ENCODE data around the gene PCDHGA7. TPM values are rescaled to one million over a fixed set of nuclear protein-coding genes. Genes with fewer than 3 reads are reported as not detected.

PCDHGA7 gene
- total and polyA plus RNA-seq, 2 donors (not counting 1 experiment from before 2014, with no cell fraction given) = 0.49 to 1.8 TPM

DNA sequence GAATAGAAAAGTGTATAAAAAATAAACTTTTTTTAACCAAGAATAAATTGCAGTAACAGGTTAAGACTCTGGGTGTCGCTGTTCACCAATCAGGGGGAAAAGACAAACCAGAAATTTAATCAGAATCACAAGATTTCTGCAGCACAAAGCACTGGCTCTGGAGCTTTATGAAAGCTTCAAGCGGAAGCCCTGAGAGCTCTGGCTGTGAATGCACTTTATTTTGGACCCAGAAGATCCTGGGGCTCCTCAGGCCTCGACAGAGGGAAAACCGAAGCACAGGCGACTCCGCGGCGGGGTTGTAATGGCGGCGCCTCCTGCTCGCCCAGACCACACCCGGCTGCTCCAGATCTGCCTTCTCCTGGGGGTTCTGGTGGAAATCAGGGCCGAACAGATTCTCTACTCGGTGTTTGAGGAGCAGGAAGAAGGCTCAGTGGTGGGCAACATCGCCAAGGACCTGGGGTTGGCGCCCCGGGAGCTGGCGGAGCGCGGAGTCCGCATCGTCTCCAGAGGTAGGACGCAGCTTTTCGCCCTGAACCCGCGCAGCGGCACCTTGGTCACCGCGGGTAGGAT lies 27.6 kb upstream of the PCDHGA7 start, which contains the start of gene PCDHGA4:
PCDHGA4 (plus strand) TSS at position 122 of the 570 bp plus-strand sequence; CDS start at position 209, 87 bp downstream.
- Histone ChIP-seq H2AFZ (ENCODE audit: insufficient read depth, low read depth, low read length, poor library complexity, severe bottlenecking) (peak within 1 kb of the TSS; percentile 20), H3K9me3 (ENCODE audit: control extremely low read depth in 1 of 3, control insufficient read depth in 2 of 3, insufficient read depth in 1 of 3, low read length in 2 of 3) (peaks cover 2 to 48% (median 26%) of the 10 kb centered on the region in 3 donors), H3K27ac (ENCODE audit: low read length in 2 of 2) (no peak within 1 kb of the TSS), H3K4me2 (replicated peaks; ENCODE audit: low read depth, low read length, poor library complexity, severe bottlenecking) (no peak within 1 kb of the TSS), H3K79me2 (ENCODE audit: control insufficient read depth, insufficient read depth, low read length) (no peaks in the 10 kb centered on the region), H3K9ac (ENCODE audit: low read length) (no peak within 1 kb of the TSS), H4K20me1 (ENCODE audit: control insufficient read depth, insufficient read depth, low read length, poor library complexity, severe bottlenecking) (no peaks in the 10 kb centered on the region), H3K4me3 (ENCODE audit: control extremely low read depth in 1 of 5, extremely low read depth in 1 of 5, insufficient read depth in 1 of 5, low read depth in 2 of 5, low read length in 4 of 5) (no peak within 1 kb of the TSS), H3K4me1 (ENCODE audit: control insufficient read depth in 2 of 2, insufficient read depth in 2 of 2, low read length in 2 of 2) (no peaks in the 10 kb centered on the region), H3K27me3 (replicated peaks in 1 of 4; ENCODE audit: control extremely low read depth in 1 of 4, control insufficient read depth in 3 of 4, insufficient read depth in 4 of 4, low read length in 3 of 4) (peaks cover 0 to 58% (median 33%) of the 10 kb centered on the region in 4 experiments), H3K36me3 (replicated peaks in 1 of 2; ENCODE audit: control extremely low read depth in 1 of 2, control insufficient read depth in 1 of 2, extremely low read depth in 1 of 2, insufficient read depth in 2 of 2, low read length in 1 of 2) (no peaks in the 10 kb centered on the region)
- Mint-ChIP-seq H3K4me3 (no peak within 1 kb of the TSS), H3K9me3 (ENCODE audit: insufficient read depth) (peaks cover 12% of the 10 kb centered on the region), H3K27me3 (peaks cover 54% of the 10 kb centered on the region), H3K27ac (no peak within 1 kb of the TSS), H3K4me1 (peaks cover 2% of the 10 kb centered on the region)
- ATAC-seq (ENCODE audit: low read depth) (no peak), DNase-seq (no peak)
- 32% methylated on average over 29 of the region's 29 CpGs for WGBS (ENCODE audit: insufficient coverage)
- no peak for TF ChIP-seq EZH2 (IDR thresholded peaks at IDR 0.05; ENCODE audit: borderline replicate concordance, insufficient read depth, low read depth, low read length, poor library complexity, severe bottlenecking)
- TF ChIP-seq, protein P1, sequence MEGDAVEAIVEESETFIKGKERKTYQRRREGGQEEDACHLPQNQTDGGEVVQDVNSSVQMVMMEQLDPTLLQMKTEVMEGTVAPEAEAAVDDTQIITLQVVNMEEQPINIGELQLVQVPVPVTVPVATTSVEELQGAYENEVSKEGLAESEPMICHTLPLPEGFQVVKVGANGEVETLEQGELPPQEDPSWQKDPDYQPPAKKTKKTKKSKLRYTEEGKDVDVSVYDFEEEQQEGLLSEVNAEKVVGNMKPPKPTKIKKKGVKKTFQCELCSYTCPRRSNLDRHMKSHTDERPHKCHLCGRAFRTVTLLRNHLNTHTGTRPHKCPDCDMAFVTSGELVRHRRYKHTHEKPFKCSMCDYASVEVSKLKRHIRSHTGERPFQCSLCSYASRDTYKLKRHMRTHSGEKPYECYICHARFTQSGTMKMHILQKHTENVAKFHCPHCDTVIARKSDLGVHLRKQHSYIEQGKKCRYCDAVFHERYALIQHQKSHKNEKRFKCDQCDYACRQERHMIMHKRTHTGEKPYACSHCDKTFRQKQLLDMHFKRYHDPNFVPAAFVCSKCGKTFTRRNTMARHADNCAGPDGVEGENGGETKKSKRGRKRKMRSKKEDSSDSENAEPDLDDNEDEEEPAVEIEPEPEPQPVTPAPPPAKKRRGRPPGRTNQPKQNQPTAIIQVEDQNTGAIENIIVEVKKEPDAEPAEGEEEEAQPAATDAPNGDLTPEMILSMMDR (IDR thresholded peaks at IDR 0.05) = peak; percentile 58
- ChIA-PET CTCF (interaction anchor here (1.1 to 1.6 kb wide), 2 partner anchors 202 to 211 kb away, joined by 3 to 4 read pairs; no protein-coding TSS in a partner anchor), POLR2A (no interaction called here)
- intact Hi-C loops (cut with micrococcal nuclease) = no loop called here

DNA sequence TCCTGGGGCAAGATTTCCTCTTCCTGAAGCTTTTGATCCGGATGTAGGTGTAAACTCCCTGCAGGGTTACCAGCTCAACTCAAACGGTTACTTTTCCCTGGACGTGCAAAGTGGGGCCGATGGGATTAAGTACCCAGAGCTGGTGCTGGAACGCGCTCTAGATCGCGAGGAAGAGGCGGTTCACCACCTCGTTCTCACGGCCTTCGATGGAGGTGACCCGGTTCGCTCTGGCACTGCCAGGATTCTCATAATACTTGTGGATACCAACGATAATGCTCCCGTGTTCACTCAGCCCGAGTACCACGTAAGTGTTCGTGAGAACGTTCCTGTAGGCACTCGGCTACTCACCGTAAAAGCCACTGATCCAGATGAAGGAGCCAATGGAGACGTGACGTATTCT lies 26.9 kb upstream of the PCDHGA7 start:
- WGBS (ENCODE audit: insufficient coverage) = 63% methylated on average over 24 of the region's 24 CpGs
- Histone ChIP-seq H4K20me1 (ENCODE audit: control insufficient read depth, insufficient read depth, low read length, poor library complexity, severe bottlenecking) (no peaks in the 10 kb centered on the region), H3K79me2 (ENCODE audit: control insufficient read depth, insufficient read depth, low read length) (no peaks in the 10 kb centered on the region), H3K4me2 (replicated peaks; ENCODE audit: low read depth, low read length, poor library complexity, severe bottlenecking) (no peak overlapping the region), H3K9ac (ENCODE audit: low read length) (no peak overlapping the region), H3K4me3 (ENCODE audit: control extremely low read depth in 1 of 5, extremely low read depth in 1 of 5, insufficient read depth in 1 of 5, low read depth in 2 of 5, low read length in 4 of 5) (no peak overlapping the region), H3K36me3 (replicated peaks in 1 of 2; ENCODE audit: control extremely low read depth in 1 of 2, control insufficient read depth in 1 of 2, extremely low read depth in 1 of 2, insufficient read depth in 2 of 2, low read length in 1 of 2) (no peaks in the 10 kb centered on the region), H3K27me3 (replicated peaks in 1 of 4; ENCODE audit: control extremely low read depth in 1 of 4, control insufficient read depth in 3 of 4, insufficient read depth in 4 of 4, low read length in 3 of 4) (peaks cover 0 to 58% (median 33%) of the 10 kb centered on the region in 4 experiments), H3K4me1 (ENCODE audit: control insufficient read depth in 2 of 2, insufficient read depth in 2 of 2, low read length in 2 of 2) (no peaks in the 10 kb centered on the region), H3K27ac (ENCODE audit: low read length in 2 of 2) (no peak overlapping the region), H3K9me3 (ENCODE audit: control extremely low read depth in 1 of 3, control insufficient read depth in 2 of 3, insufficient read depth in 1 of 3, low read length in 2 of 3) (peaks cover under 1 to 49% (median 29%) of the 10 kb centered on the region in 3 donors), H2AFZ (ENCODE audit: insufficient read depth, low read depth, low read length, poor library complexity, severe bottlenecking) (no peak overlapping the region)
- ATAC-seq (ENCODE audit: low read depth) = no peak
- intact Hi-C loops (cut with micrococcal nuclease) = no loop called here
- ChIA-PET POLR2A (no interaction called here), CTCF (interaction anchor here (1.1 to 1.6 kb wide), 2 partner anchors 202 to 210 kb away, joined by 3 to 4 read pairs; no protein-coding TSS in a partner anchor)
- Mint-ChIP-seq H3K4me3 (no peak overlapping the region), H3K27me3 (peaks cover 55% of the 10 kb centered on the region), H3K27ac (no peak overlapping the region), H3K4me1 (peaks cover 2% of the 10 kb centered on the region), H3K9me3 (ENCODE audit: insufficient read depth) (peaks cover 12% of the 10 kb centered on the region)
- TF ChIP-seq, protein P1 (IDR thresholded peaks at IDR 0.05) = no peak
- no peak for TF ChIP-seq EZH2 (IDR thresholded peaks at IDR 0.05; ENCODE audit: borderline replicate concordance, insufficient read depth, low read depth, low read length, poor library complexity, severe bottlenecking)
- DNase-seq = no peak

Measured in B cell (primary cell).